MM.1S (cell line): ENCODE data around the gene R3HDM1.

Experiments used
- DNase-seq: peaks from one replicate; pipeline ENCODE4 v3.0.0-alpha.2; 2015
- H2AFZ ChIP-seq: fragments of 300-600 bp; sonication (generic); 2 replicates; pipeline ENCODE4 v1.6.0; 2016; ENCODE audit warnings: antibody characterized with exemption, low read length
- H3F3A ChIP-seq: fragments of 300-600 bp; sonication (generic); 2 replicates; pipeline ENCODE4 v1.6.1; 2016; ENCODE audit warnings: mild to moderate bottlenecking, antibody characterized with exemption, low read length, moderate library complexity, mixed read lengths; ENCODE audit not compliant: insufficient read depth
- H3K27ac ChIP-seq: fragments of 300-600 bp; sonication (generic); 2 replicates; pipeline ENCODE4 v1.5.1; 2016; ENCODE audit warnings: mild to moderate bottlenecking, low read length
- H3K27me3 ChIP-seq: fragments of 300-600 bp; sonication (generic); replicated peaks from 2 replicates; pipeline ENCODE4 v1.6.0; 2016; ENCODE audit warnings: low read length; ENCODE audit not compliant: insufficient read depth
- H3K36me3 ChIP-seq: fragments of 300-600 bp; sonication (generic); replicated peaks from 2 replicates; pipeline ENCODE4 v1.6.1; 2016; ENCODE audit warnings: mild to moderate bottlenecking, low read length, mixed read lengths; ENCODE audit not compliant: insufficient read depth
- H3K4me1 ChIP-seq: fragments of 300-600 bp; sonication (generic); 2 replicates; pipeline ENCODE4 v1.6.1; 2016; ENCODE audit warnings: low read length, mixed read lengths
- H3K4me2 ChIP-seq: fragments of 300-600 bp; sonication (generic); 2 replicates; pipeline ENCODE4 v1.6.0; 2016; ENCODE audit warnings: low read depth, low read length
- H3K4me3 ChIP-seq: fragments of 300-600 bp; sonication (generic); 2 replicates; pipeline ENCODE4 v1.5.1; 2016; ENCODE audit warnings: low read length, mixed read lengths
- H3K79me2 ChIP-seq: fragments of 300-600 bp; sonication (generic); 2 replicates; pipeline ENCODE4 v1.6.1; 2016; ENCODE audit warnings: mixed run types, low read length, mixed read lengths
- H3K9ac ChIP-seq: fragments of 300-600 bp; sonication (generic); 2 replicates; pipeline ENCODE4 v1.6.1; 2016; ENCODE audit warnings: low read length, mixed read lengths
- H3K9me2 ChIP-seq: fragments of 300-600 bp; sonication (generic); replicated peaks from 2 replicates; pipeline ENCODE4 v1.6.1; 2016; ENCODE audit warnings: mild to moderate bottlenecking, low read length, mixed read lengths; ENCODE audit not compliant: insufficient read depth
- H3K9me3 ChIP-seq: fragments of 300-600 bp; sonication (generic); replicated peaks from 2 replicates; pipeline ENCODE4 v1.6.1; 2016; ENCODE audit warnings: mild to moderate bottlenecking, low read length, mixed read lengths; ENCODE audit not compliant: insufficient read depth
- H4K20me1 ChIP-seq: fragments of 300-600 bp; sonication (generic); 2 replicates; pipeline ENCODE4 v1.6.1; 2016; ENCODE audit warnings: mild to moderate bottlenecking, low read length, moderate library complexity, mixed read lengths; ENCODE audit not compliant: insufficient read depth
- EZH2 ChIP-seq: fragments of 300-600 bp; sonication (generic); optimal IDR thresholded peaks from 2 replicates; pipeline ENCODE3; 2017; ENCODE audit warnings: low read depth, mild to moderate bottlenecking, antibody characterized with exemption, low read length, mixed read lengths
- EZH2phosphoT487 ChIP-seq: fragments of 300-600 bp; sonication (generic); IDR thresholded peaks from 2 replicates; pipeline ENCODE4 v1.6.1; 2018; ENCODE audit warnings: antibody characterized with exemption, low read length
- TF ChIP-seq, protein P1 (sequence below): fragments of 300-600 bp; sonication (generic); IDR thresholded peaks from 2 replicates; pipeline ENCODE4 v1.5.1; 2016; ENCODE audit warnings: antibody characterized with exemption, low read length, mixed read lengths

The R3HDM1 gene

DNA sequence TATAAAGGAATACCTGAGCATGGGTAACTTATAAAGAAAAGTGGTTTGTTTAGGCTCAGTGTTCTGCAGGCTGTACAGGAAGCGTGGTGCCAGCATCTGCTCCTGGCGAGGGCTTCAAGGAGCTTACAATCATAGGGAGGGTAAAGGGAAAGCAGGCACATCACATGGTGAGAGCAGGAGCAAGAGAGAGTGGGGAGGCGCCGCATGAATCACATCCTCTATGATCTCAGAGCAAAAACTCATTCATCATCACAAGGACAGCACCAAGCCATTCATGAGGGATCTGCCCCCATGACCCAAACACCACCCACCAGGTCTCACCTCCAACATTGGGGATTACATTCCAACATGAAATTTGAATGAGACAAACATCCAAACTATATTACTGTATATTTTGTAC is 32.5 kb downstream of the R3HDM1 start:
- H3K27ac ChIP-seq, result no peak overlapping the region
- H3K27me3 ChIP-seq, result no peaks in the 10 kb centered on the region
- no peaks in the 10 kb centered on the region for H3F3A ChIP-seq
- H3K4me2 ChIP-seq, result no peak overlapping the region
- H3K9ac ChIP-seq, result no peak overlapping the region
- DNase-seq, result no peak
- H3K9me2 ChIP-seq, result no peaks in the 10 kb centered on the region
- no peaks in the 10 kb centered on the region for H3K36me3 ChIP-seq
- peaks cover 45% of the 10 kb centered on the region for H3K79me2 ChIP-seq
- no peak overlapping the region for H3K4me3 ChIP-seq
- H2AFZ ChIP-seq, result no peak overlapping the region
- H3K4me1 ChIP-seq, result no peaks in the 10 kb centered on the region
- TF ChIP-seq, protein P1, sequence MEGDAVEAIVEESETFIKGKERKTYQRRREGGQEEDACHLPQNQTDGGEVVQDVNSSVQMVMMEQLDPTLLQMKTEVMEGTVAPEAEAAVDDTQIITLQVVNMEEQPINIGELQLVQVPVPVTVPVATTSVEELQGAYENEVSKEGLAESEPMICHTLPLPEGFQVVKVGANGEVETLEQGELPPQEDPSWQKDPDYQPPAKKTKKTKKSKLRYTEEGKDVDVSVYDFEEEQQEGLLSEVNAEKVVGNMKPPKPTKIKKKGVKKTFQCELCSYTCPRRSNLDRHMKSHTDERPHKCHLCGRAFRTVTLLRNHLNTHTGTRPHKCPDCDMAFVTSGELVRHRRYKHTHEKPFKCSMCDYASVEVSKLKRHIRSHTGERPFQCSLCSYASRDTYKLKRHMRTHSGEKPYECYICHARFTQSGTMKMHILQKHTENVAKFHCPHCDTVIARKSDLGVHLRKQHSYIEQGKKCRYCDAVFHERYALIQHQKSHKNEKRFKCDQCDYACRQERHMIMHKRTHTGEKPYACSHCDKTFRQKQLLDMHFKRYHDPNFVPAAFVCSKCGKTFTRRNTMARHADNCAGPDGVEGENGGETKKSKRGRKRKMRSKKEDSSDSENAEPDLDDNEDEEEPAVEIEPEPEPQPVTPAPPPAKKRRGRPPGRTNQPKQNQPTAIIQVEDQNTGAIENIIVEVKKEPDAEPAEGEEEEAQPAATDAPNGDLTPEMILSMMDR, result no peak
- TF ChIP-seq EZH2, result no peak
- no peak for TF ChIP-seq EZH2phosphoT487
- no peaks in the 10 kb centered on the region; the same call in 1 of the 2 replicates for H4K20me1 ChIP-seq
- no peaks in the 10 kb centered on the region for H3K9me3 ChIP-seq

DNA sequence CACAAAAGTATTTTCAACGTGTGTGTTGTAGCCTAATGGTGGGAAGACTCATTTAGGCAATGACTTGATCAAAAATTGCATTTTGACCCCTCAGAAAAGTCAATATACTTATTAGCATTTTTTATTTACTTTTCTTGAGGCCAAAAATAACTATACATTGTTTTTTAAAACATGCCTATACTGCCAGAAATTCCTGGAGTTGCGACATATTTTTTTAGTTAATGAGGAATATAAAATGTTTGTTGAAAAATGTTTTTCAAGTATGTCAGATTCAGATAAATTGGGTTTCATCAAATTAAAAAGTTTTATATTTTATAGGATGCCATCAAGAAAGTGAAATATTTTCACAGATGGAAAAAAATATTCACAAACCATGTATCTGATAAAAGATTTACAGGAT is 39.6 kb downstream of the R3HDM1 start:
- no peak for TF ChIP-seq EZH2phosphoT487
- TF ChIP-seq, protein P1, result no peak
- TF ChIP-seq EZH2, result no peak
- Histone ChIP-seq H4K20me1 (no peaks in the 10 kb centered on the region), H3K79me2 (peaks cover 6% of the 10 kb centered on the region; the same call in 1 of the 2 replicates), H3K9ac (no peak overlapping the region), H3K9me3 (no peaks in the 10 kb centered on the region), H3K9me2 (no peaks in the 10 kb centered on the region), H3K27ac (no peak overlapping the region), H3F3A (no peaks in the 10 kb centered on the region; the same call in 1 of the 2 replicates), H3K4me1 (no peaks in the 10 kb centered on the region), H3K4me2 (no peak overlapping the region), H3K27me3 (no peaks in the 10 kb centered on the region), H3K4me3 (no peak overlapping the region), H3K36me3 (no peaks in the 10 kb centered on the region), H2AFZ (no peak overlapping the region)
- DNase-seq, result no peak

DNA sequence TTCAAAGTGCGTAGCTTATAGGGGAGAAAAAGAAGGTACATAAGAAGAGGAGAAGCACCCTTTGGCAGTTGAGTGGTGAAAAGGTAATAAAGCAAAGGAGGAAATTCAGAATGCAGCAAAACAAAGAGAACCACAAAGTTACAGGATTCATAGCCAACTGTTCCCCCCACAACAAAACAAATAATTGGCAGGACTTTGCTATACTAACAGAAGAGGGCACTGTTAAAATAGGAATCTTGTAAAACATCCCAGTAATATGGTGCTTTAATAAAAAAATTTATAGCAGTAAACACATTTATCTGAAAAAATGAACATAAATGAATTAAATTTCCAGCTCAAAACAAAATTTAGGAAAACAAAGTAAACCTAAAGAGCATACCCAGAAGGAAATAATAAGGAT is 42.3 kb downstream of the R3HDM1 start:
- H3K4me1 ChIP-seq, result no peaks in the 10 kb centered on the region

More for the DNA sequence above, 42.3 kb downstream of the R3HDM1 start:
- TF ChIP-seq EZH2phosphoT487, result no peak
- TF ChIP-seq, protein P1, result no peak
- TF ChIP-seq EZH2, result no peak
- Histone ChIP-seq H3K79me2 (0 out of 2 replicates have a peak, but pooled peaks cover 3% of the 10 kb centered on the region), H3K27me3 (no peaks in the 10 kb centered on the region), H3K27ac (no peak overlapping the region), H2AFZ (no peak overlapping the region), H3K9me3 (no peaks in the 10 kb centered on the region), H3K9me2 (no peaks in the 10 kb centered on the region), H3K9ac (no peak overlapping the region), H3K36me3 (no peaks in the 10 kb centered on the region), H3K4me2 (no peak overlapping the region), H4K20me1 (no peaks in the 10 kb centered on the region), H3K4me3 (no peak overlapping the region), H3F3A (no peaks in the 10 kb centered on the region; the same call in 1 of the 2 replicates)
- no peak for DNase-seq
